IMR-90 (cell line): ENCODE measurements around the gene CALU. TPM values are rescaled to one million over a fixed set of nuclear protein-coding genes. Genes with fewer than 3 reads are reported as not detected.

Experiments used
- ATAC-seq: fragments of 200-7000 bp; cut with Tn5 transposase; 2 replicates; pipeline ENCODE4 v1.9.1; 2020; ENCODE audit warnings: low read depth, mild to moderate bottlenecking, moderate library complexity
- BruUV-seq: library from RNA; stranded (reverse); fragments of 400-500 nt; replicated peaks from 2 replicates; lab custom pipeline; 2021; lab: Mats Ljungman, UMichigan
- CTCF ChIA-PET: fragments of 300-600 bp; formaldehyde crosslinking; extraction: SDS; loops from one replicate; lab custom pipeline; 2021; ENCODE audit warnings: antibody characterized with exemption; lab: Yijun Ruan, JAX
- POLR2A ChIA-PET: fragments of 300-600 bp; sonication (Branson Sonifier 250); formaldehyde crosslinking; loops from one replicate; lab custom pipeline; 2022; ENCODE audit warnings: antibody characterized with exemption; ENCODE audit not compliant: unreplicated experiment; lab: Charles Lee
- DNase-seq: peaks from one replicate; pipeline ENCODE4 v3.0.0; 2013
- H2AFZ ChIP-seq: replicated peaks from 2 replicates; pipeline ENCODE3; 2013; ENCODE audit warnings: low read length, mild to moderate bottlenecking; ENCODE audit not compliant: poor library complexity
- H2AK5ac ChIP-seq: 2 replicates; pipeline ENCODE4 v1.6.1; 2013; ENCODE audit warnings: low read depth, low read length, inconsistent platforms
- H2AK9ac ChIP-seq: replicated peaks from 2 replicates; pipeline ENCODE3; 2013; ENCODE audit warnings: mild to moderate bottlenecking, low read depth, low read length, moderate library complexity; ENCODE audit not compliant: poor library complexity
- H2BK120ac ChIP-seq: 2 replicates; pipeline ENCODE4 v1.6.1; 2013; ENCODE audit warnings: low read depth, low read length, inconsistent platforms
- H2BK15ac ChIP-seq: 3 replicates; pipeline ENCODE4 v1.6.1; 2013; ENCODE audit warnings: low read depth, low read length, inconsistent platforms
- H2BK20ac ChIP-seq: 2 replicates; pipeline ENCODE4 v1.6.1; 2013; ENCODE audit warnings: low read depth, mild to moderate bottlenecking, inconsistent platforms, low read length, moderate library complexity
- H2BK5ac ChIP-seq: 2 replicates; pipeline ENCODE4 v1.6.1; 2013; ENCODE audit warnings: mild to moderate bottlenecking, low read depth, low read length, inconsistent platforms; ENCODE audit not compliant: poor library complexity, severe bottlenecking
- H3K14ac ChIP-seq: replicated peaks from 2 replicates; pipeline ENCODE4 v1.6.1; 2013; ENCODE audit warnings: low read depth, low read length, inconsistent platforms
- H3K18ac ChIP-seq: 2 replicates; pipeline ENCODE4 v1.6.1; 2013; ENCODE audit warnings: low read depth, low read length, control low read depth
- H3K23ac ChIP-seq: 2 replicates; pipeline ENCODE4 v1.6.1; 2013; ENCODE audit warnings: low read depth, low read length, inconsistent platforms
- H3K27ac ChIP-seq: 2 replicates; pipeline ENCODE4 v1.5.1; 2013; ENCODE audit warnings: mild to moderate bottlenecking, control low read depth, low read length; ENCODE audit not compliant: insufficient read depth
- H3K27me3 ChIP-seq: 2 replicates; pipeline ENCODE4 v1.6.1; 2013; ENCODE audit warnings: low read length; ENCODE audit not compliant: control insufficient read depth, insufficient read depth
- H3K36me3 ChIP-seq: 2 replicates; pipeline ENCODE4 v1.6.1; 2013; ENCODE audit warnings: low read length, mixed read lengths; ENCODE audit not compliant: control insufficient read depth, insufficient read depth
- H3K4ac ChIP-seq: 2 replicates; pipeline ENCODE4 v1.6.1; 2013; ENCODE audit warnings: low read depth, low read length, inconsistent platforms
- H3K4me1 ChIP-seq: 2 replicates; pipeline ENCODE4 v1.6.1; 2013; ENCODE audit warnings: low read length, mixed read lengths; ENCODE audit not compliant: control insufficient read depth, insufficient read depth
- H3K4me2 ChIP-seq: 2 replicates; pipeline ENCODE4 v1.6.1; 2013; ENCODE audit warnings: low read depth, mild to moderate bottlenecking, control low read depth, low read length, moderate library complexity
- H3K4me3 ChIP-seq: 2 replicates; pipeline ENCODE4 v1.5.1; 2013; ENCODE audit warnings: low read depth, mild to moderate bottlenecking, control low read depth, low read length, moderate library complexity; ENCODE audit not compliant: insufficient read depth
- H3K56ac ChIP-seq: 2 replicates; pipeline ENCODE4 v1.6.1; 2013; ENCODE audit warnings: low read length, inconsistent platforms; ENCODE audit not compliant: insufficient read depth; ENCODE audit errors: extremely low read depth
- H3K79me1 ChIP-seq, 2 experiments: 2 replicates each; pipeline ENCODE4 v1.6.1; 2013; ENCODE audit warnings: low read length in 2 of 2, inconsistent platforms in 1 of 2, low read depth in 1 of 2
- H3K9ac ChIP-seq: 2 replicates; pipeline ENCODE4 v1.6.1; 2013; ENCODE audit warnings: low read depth, low read length, control low read depth
- H3K9me1 ChIP-seq: 2 replicates; pipeline ENCODE4 v1.6.1; 2013; ENCODE audit warnings: low read length, inconsistent platforms; ENCODE audit not compliant: insufficient read depth
- H3K9me3 ChIP-seq: 2 replicates; pipeline ENCODE4 v1.6.1; 2013; ENCODE audit warnings: low read length; ENCODE audit not compliant: control insufficient read depth, insufficient read depth
- H4K20me1 ChIP-seq: 2 replicates; pipeline ENCODE4 v1.6.1; 2013; ENCODE audit warnings: low read length, inconsistent platforms; ENCODE audit not compliant: insufficient read depth
- H4K5ac ChIP-seq: 2 replicates; pipeline ENCODE4 v1.6.1; 2013; ENCODE audit warnings: mild to moderate bottlenecking, low read depth, low read length, control low read depth
- H4K8ac ChIP-seq, 2 experiments: 2 replicates each; pipeline ENCODE4 v1.6.1; 2013; ENCODE audit warnings: low read depth in 2 of 2, low read length in 2 of 2, control low read depth in 1 of 2, inconsistent platforms in 1 of 2
- H4K91ac ChIP-seq: 2 replicates; pipeline ENCODE4 v1.6.1; 2013; ENCODE audit warnings: low read depth, low read length, inconsistent platforms; ENCODE audit not compliant: insufficient read depth
- BHLHE40 ChIP-seq: fragments of 150-350 bp; IDR thresholded peaks from 2 replicates; pipeline ENCODE4 v1.6.1; 2016; ENCODE audit warnings: mild to moderate bottlenecking, low read depth, low read length
- CEBPB ChIP-seq: IDR thresholded peaks from 2 replicates; pipeline ENCODE4 v1.6.1; 2012; ENCODE audit warnings: low read depth, low read length, improper control_type of control experiment
- CHD1 ChIP-seq: IDR thresholded peaks from 2 replicates; pipeline ENCODE4 v1.6.1; 2012; ENCODE audit warnings: low read depth, low read length, improper control_type of control experiment
- CTCF ChIP-seq: conservative IDR thresholded peaks from 2 replicates; pipeline ENCODE4 v1.5.1; 2012; ENCODE audit warnings: mild to moderate bottlenecking, low read depth, low read length, improper control_type of control experiment
- ELK1 ChIP-seq: fragments of 150-350 bp; IDR thresholded peaks from 2 replicates; pipeline ENCODE4 v1.6.1; 2016; ENCODE audit warnings: low read depth, mild to moderate bottlenecking, low read length, moderate library complexity, borderline replicate concordance
- FOS ChIP-seq: fragments of 150-350 bp; IDR thresholded peaks from 2 replicates; pipeline ENCODE4 v1.6.1; 2016; ENCODE audit warnings: low read depth, low read length
- MAFK ChIP-seq: IDR thresholded peaks from 2 replicates; pipeline ENCODE4 v1.6.1; 2012; ENCODE audit warnings: low read depth, low read length, improper control_type of control experiment
- MAZ ChIP-seq: IDR thresholded peaks from 2 replicates; pipeline ENCODE4 v1.6.1; 2012; ENCODE audit warnings: low read depth, mild to moderate bottlenecking, low read length, improper control_type of control experiment, moderate library complexity, borderline replicate concordance
- MXI1 ChIP-seq: IDR thresholded peaks from 2 replicates; pipeline ENCODE4 v1.6.1; 2012; ENCODE audit warnings: low read depth, mild to moderate bottlenecking, low read length, moderate library complexity, borderline replicate concordance
- NFE2L2 ChIP-seq: fragments of 150-350 bp; IDR thresholded peaks from 2 replicates; pipeline ENCODE4 v1.6.1; 2016; ENCODE audit warnings: low read depth, mild to moderate bottlenecking, low read length
- POLR2A ChIP-seq: IDR thresholded peaks from 2 replicates; pipeline ENCODE4 v1.6.1; 2012; ENCODE audit warnings: mild to moderate bottlenecking, low read depth, low read length
- RAD21 ChIP-seq: IDR thresholded peaks from 2 replicates; pipeline ENCODE4 v1.6.1; 2012; ENCODE audit warnings: low read length, improper control_type of control experiment
- RCOR1 ChIP-seq: IDR thresholded peaks from 2 replicates; pipeline ENCODE4 v1.6.1; 2012; ENCODE audit warnings: mild to moderate bottlenecking, low read length, improper control_type of control experiment; ENCODE audit not compliant: insufficient replicate concordance
- RFX5 ChIP-seq: IDR thresholded peaks from 2 replicates; pipeline ENCODE4 v1.8.0; 2012; ENCODE audit warnings: low read depth, mild to moderate bottlenecking, low read length, moderate library complexity
- SMC3 ChIP-seq: fragments of 150-350 bp; IDR thresholded peaks from 2 replicates; pipeline ENCODE4 v1.6.1; 2016; ENCODE audit warnings: low read depth, mild to moderate bottlenecking, antibody characterized with exemption, low read length, moderate library complexity
- WGBS, 2 experiments: methylation state at CpG; one replicate each; pipeline versions ENCODE4 v1.1.5 to v1.1.7; 2013; ENCODE audit warnings: missing lambda C conversion rate in 2 of 2; ENCODE audit not compliant: insufficient read length in 1 of 2; ENCODE audit errors: extremely low coverage in 2 of 2; 5-methylcytosine and 5-hydroxymethylcytosine counted together
- dilution Hi-C: fragments of 300-500 bp; cut with HindIII; formaldehyde crosslinking; loops from one replicate; pipeline ENCODE4 v1.14.3; 2018; ENCODE audit warnings: low sequenced_read_pairs; ENCODE audit not compliant: unreplicated experiment
- in situ Hi-C: fragments of 300-500 bp; cut with MboI; formaldehyde crosslinking; loops from 3 replicates; pipeline ENCODE4 v1.14.3; 2019; ENCODE audit warnings: low sequenced_read_pairs, inconsistent platforms, mixed read lengths
- intact Hi-C: fragments of 100-400 bp; cut with micrococcal nuclease; formaldehyde crosslinking; loops from 2 replicates; pipeline ENCODE4 v1.10.0; 2022
- polyA plus RNA-seq, 3 experiments: library from polyadenylated mRNA; depleted of rRNA; stranded (reverse); fragments of >200 nt; gene quantifications; 2 replicates each; pipeline ENCODE4 v1.2.3, GENCODE V29; 2012; ENCODE audit warnings: low replicate concordance in 1 of 3
- total RNA-seq: library from RNA; depleted of rRNA; stranded (reverse); fragments of >200 nt; gene quantifications from 2 replicates; pipeline ENCODE4 v1.2.3, GENCODE V29; 2012
- TF ChIP-seq, protein P1 (sequence below): fragments of 150-350 bp; IDR thresholded peaks from 2 replicates; pipeline ENCODE4 v1.6.1; 2017; ENCODE audit warnings: mild to moderate bottlenecking, antibody characterized with exemption, low read length, low read depth

CALU gene
- total and polyA plus RNA-seq, 2 of the 4 experiments (the other 2 are of a cell fraction) = 421 to 525 TPM

DNA sequence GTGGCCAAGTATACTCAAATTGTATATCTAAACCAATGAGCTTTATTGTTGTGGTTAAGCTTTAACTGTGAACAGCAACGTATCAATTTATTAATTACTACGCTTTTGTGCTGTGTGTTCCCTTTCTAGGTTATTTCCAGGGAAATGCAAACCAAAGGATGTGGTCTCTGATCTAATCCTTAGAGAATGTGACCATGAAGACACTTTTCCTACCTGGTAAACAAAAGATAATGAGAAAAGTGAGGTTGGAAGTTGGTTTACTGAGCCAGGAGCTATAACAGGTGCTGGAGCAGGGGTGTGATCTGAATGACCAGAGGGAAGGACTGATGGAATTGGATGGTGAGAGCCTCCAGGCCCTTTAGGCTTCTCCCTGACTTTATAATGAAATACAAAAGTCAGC, 25.4 kb upstream of the CALU start:
- Histone ChIP-seq H3K27me3 (peaks cover 24% of the 10 kb centered on the region), H2BK5ac (no peak overlapping the region), H4K8ac (no peak overlapping the region), H3K27ac (no peak overlapping the region), H2AFZ (no peak overlapping the region), H2BK20ac (no peak overlapping the region), H3K4me1 (no peaks in the 10 kb centered on the region), H3K56ac (no peak overlapping the region), H4K5ac (no peak overlapping the region), H2AK5ac (no peak overlapping the region), H3K14ac (no peak overlapping the region), H3K79me1 (no peaks in the 10 kb centered on the region), H3K18ac (no peak overlapping the region), H2BK15ac (no peak overlapping the region), H2BK120ac (no peak overlapping the region), H3K9me1 (no peaks in the 10 kb centered on the region), H3K4me3 (no peak overlapping the region), H3K9ac (no peak overlapping the region), H4K91ac (no peak overlapping the region), H3K4ac (no peak overlapping the region), H3K36me3 (no peaks in the 10 kb centered on the region), H2AK9ac (no peak overlapping the region), H3K4me2 (no peak overlapping the region), H3K23ac (no peak overlapping the region), H3K9me3 (no peaks in the 10 kb centered on the region), H4K20me1 (no peaks in the 10 kb centered on the region)
- in situ Hi-C loops = no loop called here
- ATAC-seq = no peak
- peak; percentile 11 for DNase-seq
- TF ChIP-seq CEBPB (no peak), ELK1 (no peak), BHLHE40 (no peak), MAZ (no peak), RAD21 (no peak), CTCF (no peak), CHD1 (no peak), POLR2A (no peak), SMC3 (no peak), RCOR1 (no peak), MXI1 (no peak), MAFK (no peak), FOS (no peak), NFE2L2 (no peak), RFX5 (no peak)
- TF ChIP-seq, protein P1, sequence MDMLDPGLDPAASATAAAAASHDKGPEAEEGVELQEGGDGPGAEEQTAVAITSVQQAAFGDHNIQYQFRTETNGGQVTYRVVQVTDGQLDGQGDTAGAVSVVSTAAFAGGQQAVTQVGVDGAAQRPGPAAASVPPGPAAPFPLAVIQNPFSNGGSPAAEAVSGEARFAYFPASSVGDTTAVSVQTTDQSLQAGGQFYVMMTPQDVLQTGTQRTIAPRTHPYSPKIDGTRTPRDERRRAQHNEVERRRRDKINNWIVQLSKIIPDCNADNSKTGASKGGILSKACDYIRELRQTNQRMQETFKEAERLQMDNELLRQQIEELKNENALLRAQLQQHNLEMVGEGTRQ = no peak
- no TSS peak for BruUV-seq
- ChIA-PET POLR2A (no interaction called here), CTCF (interaction anchor here (0.9 kb wide), 1 partner anchor 24 kb away, joined by 3 read pairs; no protein-coding TSS in a partner anchor)
- intact Hi-C loops = no loop called here
- no CpG with 5 or more reads among the region's 2 CpGs for WGBS, 2 experiments
- dilution Hi-C loops = no loop called here
